Measurements from ENCODE around the gene KIF3A.

The KIF3A gene

DNA sequence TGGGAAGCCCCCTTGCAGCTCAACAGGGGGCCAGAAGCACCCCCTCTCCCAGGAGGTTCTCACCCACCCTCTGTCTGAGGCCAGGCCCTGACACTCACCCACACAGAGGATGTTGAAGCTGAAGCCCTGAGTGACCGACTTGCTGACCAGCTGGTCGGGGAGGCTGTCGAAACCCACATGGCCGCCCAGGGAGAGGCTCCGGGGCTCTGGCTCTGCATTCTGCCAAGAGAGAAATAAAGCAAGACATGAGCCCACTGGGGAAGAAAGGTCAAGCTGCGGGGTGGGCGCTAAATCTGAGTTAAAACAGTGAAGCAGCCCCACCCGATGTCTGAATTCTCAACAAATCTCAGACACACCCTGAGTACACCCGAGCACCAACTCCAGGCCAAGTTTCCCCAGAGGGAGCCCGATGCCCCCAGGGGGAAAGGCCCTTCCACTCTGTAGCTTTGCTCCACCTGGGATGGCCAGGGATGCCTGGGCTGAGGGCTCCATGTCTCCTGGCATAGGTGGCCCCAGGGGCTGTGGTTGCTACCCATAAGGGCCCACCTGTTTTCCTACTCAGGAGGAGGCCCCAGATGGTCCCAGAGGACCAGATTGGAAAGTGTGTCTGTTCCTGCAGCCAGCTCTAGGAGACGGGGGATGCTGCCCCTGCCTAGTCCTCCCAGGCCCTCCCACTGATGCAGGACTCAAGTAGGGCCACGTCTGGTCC, 28.1 kb upstream of the KIF3A start:
- Mint-ChIP-seq H3K36me3 (ENCODE audit: low read depth) (peaks cover 27% of the 10 kb centered on the region), H3K4me1 (peaks cover 11% of the 10 kb centered on the region), H3K4me3 (no peak overlapping the region), H3K27ac (no peak overlapping the region), H3K27me3 (ENCODE audit: low read depth) (no peaks in the 10 kb centered on the region), H3K9me3 (no peaks in the 10 kb centered on the region)
- TF ChIP-seq, protein P1, sequence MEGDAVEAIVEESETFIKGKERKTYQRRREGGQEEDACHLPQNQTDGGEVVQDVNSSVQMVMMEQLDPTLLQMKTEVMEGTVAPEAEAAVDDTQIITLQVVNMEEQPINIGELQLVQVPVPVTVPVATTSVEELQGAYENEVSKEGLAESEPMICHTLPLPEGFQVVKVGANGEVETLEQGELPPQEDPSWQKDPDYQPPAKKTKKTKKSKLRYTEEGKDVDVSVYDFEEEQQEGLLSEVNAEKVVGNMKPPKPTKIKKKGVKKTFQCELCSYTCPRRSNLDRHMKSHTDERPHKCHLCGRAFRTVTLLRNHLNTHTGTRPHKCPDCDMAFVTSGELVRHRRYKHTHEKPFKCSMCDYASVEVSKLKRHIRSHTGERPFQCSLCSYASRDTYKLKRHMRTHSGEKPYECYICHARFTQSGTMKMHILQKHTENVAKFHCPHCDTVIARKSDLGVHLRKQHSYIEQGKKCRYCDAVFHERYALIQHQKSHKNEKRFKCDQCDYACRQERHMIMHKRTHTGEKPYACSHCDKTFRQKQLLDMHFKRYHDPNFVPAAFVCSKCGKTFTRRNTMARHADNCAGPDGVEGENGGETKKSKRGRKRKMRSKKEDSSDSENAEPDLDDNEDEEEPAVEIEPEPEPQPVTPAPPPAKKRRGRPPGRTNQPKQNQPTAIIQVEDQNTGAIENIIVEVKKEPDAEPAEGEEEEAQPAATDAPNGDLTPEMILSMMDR (IDR thresholded peaks at IDR 0.05; ENCODE audit: unreplicated experiment in 3 of 3), result no peak

DNA sequence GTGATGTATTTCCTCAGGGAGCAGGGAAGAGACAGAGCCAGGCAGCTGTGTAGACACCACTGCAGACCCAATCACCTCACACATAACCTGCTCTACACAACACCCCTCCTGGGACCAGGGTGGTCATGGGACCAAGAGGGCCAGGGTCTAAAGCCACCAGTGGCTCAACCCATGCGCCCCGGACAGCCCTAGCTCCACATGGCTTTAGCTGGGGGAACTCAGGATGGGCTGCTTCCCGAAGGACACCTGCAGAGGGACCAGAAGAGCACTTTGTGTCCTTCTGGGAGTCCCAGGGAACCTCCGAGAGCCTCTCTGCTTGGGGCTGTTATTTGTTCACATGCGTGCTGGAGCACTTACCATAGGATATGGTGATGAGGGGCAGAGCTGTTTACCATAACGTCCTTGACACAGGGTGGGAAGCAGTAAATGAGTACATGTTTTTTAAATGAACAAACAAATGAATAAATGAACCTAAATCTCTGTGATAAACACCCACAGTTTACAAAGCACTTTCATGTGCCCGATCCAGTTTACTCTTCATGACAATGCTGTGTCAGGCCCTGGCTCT, 27.4 kb upstream of the KIF3A start:
- peaks cover 31% of the 10 kb centered on the region for H3K36me3 Mint-ChIP-seq (ENCODE audit: low read depth)
- H3K27me3 Mint-ChIP-seq (ENCODE audit: low read depth), result no peaks in the 10 kb centered on the region
- no peaks in the 10 kb centered on the region for H3K9me3 Mint-ChIP-seq
- no peak overlapping the region for H3K27ac Mint-ChIP-seq
- peaks cover 11% of the 10 kb centered on the region for H3K4me1 Mint-ChIP-seq
- H3K4me3 Mint-ChIP-seq, result no peak overlapping the region
- TF ChIP-seq, protein P1 (IDR thresholded peaks at IDR 0.05; ENCODE audit: unreplicated experiment in 3 of 3), result no peak

DNA sequence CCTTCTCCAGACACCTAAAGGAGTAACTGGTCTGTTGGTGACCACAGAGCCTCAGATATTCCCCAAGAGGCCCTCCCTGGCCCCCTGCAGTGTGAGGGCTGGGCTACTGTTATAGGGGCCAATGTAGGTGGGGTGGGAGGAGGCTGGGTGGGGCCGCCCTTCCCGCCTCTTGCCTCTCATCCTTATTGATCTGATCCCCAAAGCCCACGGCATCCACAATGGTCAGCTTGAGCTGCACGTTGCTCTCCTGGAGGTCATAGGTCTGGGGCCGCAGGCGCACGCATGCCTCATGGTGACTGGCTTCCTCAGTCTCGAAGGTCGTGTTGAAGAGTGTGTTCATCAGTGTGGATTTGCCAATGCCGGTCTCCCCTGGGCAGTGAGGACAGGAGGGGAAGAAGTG, 26.7 kb upstream of the KIF3A start:
- Mint-ChIP-seq H3K9me3 (no peaks in the 10 kb centered on the region), H3K36me3 (ENCODE audit: low read depth) (peaks cover 33% of the 10 kb centered on the region), H3K27ac (no peak overlapping the region), H3K4me1 (peaks cover 11% of the 10 kb centered on the region), H3K27me3 (ENCODE audit: low read depth) (no peaks in the 10 kb centered on the region), H3K4me3 (no peak overlapping the region)
- TF ChIP-seq, protein P1 (IDR thresholded peaks at IDR 0.05; ENCODE audit: unreplicated experiment in 3 of 3), result no peak

DNA sequence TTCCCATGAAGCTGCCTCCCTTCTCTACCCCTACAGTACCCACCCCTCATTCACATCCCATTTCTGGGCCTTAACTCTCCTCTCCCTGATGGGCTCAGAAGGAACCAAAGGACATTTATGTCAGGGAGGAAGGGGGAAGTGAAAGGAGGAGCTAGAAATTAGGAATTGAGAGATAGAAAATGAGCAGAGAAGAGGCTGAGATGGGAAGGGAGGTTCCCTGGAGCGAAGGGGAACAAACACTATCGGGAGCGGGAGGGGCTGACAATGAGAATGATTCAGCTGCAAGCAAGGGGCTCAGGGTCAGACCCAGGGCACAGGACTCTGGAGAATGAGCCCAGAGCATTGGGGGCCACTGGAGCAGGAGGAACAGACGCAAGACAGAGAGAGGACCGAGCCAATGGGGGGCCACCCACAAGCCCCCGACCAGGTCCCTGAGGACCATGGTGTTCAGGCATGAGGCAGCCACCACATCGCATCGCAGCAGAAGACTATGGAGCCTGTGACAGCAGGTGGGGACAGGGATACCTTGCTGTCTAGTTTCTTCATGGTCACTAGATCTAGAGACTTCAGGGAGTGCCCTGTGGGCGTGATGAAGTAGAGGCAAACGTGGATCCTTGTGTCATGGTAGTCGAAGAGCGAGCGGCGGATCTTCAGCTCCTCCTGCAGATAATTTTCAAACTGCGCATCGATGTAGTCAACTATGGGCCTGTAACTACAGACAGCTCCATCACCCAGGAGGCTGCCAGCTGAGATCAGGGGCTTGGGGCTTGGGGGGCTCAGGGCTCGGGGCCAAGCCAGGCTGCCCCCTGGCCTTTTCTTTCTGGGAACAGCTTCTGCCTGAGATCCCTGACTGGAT, 26.1 kb upstream of the KIF3A start:
- Mint-ChIP-seq H3K27ac (no peak overlapping the region), H3K4me1 (peaks cover 11% of the 10 kb centered on the region), H3K36me3 (ENCODE audit: low read depth) (peaks cover 39% of the 10 kb centered on the region), H3K27me3 (ENCODE audit: low read depth) (no peaks in the 10 kb centered on the region), H3K9me3 (no peaks in the 10 kb centered on the region), H3K4me3 (no peak overlapping the region)
- TF ChIP-seq, protein P1 (IDR thresholded peaks at IDR 0.05; ENCODE audit: unreplicated experiment in 3 of 3), result no peak

DNA sequence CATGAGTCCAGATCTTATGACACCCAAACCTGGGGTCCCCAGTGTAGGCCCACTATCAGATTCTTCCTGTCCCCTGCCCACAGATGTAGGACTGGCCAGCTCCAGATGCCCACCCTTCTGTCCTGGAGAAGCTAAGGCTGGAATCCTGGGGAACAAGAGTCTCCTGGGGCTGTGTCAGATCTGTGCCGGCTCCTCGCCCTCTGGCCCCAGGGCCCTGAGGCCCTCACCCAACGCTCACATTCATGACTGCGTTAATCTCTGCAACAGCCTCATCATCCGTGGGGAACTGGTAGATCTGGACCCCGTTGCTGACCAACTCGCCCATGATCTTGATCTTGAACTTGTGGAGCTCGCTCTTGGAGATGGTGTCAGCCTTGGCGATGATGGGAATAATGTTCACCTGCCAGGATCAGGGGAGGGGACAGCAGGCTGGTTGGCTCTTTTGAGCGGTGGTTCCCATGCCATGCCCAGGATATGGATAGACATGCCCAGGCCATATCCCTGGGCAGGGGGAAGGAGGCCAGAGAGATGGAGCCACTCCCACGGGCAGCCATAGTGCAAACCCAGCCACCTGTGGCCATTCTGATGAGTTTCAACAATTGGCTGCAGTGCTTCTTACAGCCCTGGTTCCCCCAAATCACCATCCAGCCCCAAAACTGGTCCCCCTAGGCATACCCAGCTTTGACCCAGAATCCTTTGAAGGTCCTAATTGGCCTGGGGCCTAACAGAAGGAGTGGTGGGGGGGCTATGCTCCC, 25.1 kb upstream of the KIF3A start:
- H3K4me3 Mint-ChIP-seq, result no peak overlapping the region
- H3K4me1 Mint-ChIP-seq, result peaks cover 5% of the 10 kb centered on the region
- no peaks in the 10 kb centered on the region for H3K9me3 Mint-ChIP-seq
- TF ChIP-seq, protein P1 (IDR thresholded peaks at IDR 0.05; ENCODE audit: unreplicated experiment in 3 of 3), result no peak
- peaks cover 44% of the 10 kb centered on the region for H3K36me3 Mint-ChIP-seq (ENCODE audit: low read depth)
- H3K27ac Mint-ChIP-seq, result no peak overlapping the region
- H3K27me3 Mint-ChIP-seq (ENCODE audit: low read depth), result no peaks in the 10 kb centered on the region
